VCaP (cell line): ENCODE results near the gene PDZK1IP1.

Source experiments
- H3K27ac ChIP-seq: fragments of 450-650 bp; 2 replicates; pipeline ENCODE4 v1.5.1; 2017
- TF ChIP-seq, protein P1 (sequence below): fragments of 450-650 bp; conservative IDR thresholded peaks from 2 replicates; pipeline ENCODE4 v1.5.1; 2017; ENCODE audit warnings: mild to moderate bottlenecking, moderate library complexity

The PDZK1IP1 gene

GRCh38 chr1:47186267-47187185 lies 3.3 kb downstream of the PDZK1IP1 start:
- no peak overlapping the region for H3K27ac ChIP-seq
- TF ChIP-seq, protein P1, sequence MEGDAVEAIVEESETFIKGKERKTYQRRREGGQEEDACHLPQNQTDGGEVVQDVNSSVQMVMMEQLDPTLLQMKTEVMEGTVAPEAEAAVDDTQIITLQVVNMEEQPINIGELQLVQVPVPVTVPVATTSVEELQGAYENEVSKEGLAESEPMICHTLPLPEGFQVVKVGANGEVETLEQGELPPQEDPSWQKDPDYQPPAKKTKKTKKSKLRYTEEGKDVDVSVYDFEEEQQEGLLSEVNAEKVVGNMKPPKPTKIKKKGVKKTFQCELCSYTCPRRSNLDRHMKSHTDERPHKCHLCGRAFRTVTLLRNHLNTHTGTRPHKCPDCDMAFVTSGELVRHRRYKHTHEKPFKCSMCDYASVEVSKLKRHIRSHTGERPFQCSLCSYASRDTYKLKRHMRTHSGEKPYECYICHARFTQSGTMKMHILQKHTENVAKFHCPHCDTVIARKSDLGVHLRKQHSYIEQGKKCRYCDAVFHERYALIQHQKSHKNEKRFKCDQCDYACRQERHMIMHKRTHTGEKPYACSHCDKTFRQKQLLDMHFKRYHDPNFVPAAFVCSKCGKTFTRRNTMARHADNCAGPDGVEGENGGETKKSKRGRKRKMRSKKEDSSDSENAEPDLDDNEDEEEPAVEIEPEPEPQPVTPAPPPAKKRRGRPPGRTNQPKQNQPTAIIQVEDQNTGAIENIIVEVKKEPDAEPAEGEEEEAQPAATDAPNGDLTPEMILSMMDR: no peak

DNA sequence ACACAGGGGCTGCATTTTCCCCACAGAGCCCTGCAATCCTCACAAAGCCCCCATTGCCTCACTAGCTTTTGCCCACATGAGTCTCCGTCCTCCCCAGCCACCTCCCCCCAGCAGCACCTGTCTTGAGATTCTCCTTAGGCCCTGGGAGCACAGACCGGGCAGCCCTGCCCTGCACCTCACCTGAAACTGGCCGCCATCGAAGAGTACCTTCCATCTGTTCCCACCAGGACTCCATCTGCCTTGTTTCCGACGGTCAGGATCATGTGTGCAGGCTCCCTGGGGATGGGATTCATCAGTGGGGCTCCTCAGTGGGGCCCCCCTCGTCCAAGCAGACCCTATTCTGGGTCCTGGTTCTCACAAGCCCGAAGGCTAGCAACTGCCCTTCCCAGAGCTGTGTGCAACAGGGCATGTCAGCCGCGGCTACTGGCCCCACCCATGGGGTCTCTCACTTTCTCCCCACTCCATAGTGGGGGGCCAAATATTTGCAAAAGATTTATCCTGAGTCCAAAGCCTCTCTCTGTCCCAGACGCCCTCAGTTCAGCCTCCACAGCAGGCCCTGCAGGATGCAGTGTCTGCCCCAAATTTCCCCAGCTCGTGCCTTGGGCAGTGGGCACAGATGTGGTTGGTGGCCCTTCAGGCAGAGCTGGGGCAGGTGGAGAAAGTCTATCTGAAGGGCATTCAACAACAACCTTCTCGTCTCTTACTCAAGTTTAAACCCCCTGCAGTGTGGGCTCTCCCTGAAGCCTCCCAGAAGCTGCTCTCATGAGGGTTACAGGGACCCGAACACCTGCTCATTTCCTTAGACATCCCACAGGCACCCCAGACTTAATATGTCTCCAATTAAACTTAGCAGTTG lies 4.8 kb downstream of the PDZK1IP1 start:
- no peak overlapping the region for H3K27ac ChIP-seq
- TF ChIP-seq, protein P1: no peak

DNA sequence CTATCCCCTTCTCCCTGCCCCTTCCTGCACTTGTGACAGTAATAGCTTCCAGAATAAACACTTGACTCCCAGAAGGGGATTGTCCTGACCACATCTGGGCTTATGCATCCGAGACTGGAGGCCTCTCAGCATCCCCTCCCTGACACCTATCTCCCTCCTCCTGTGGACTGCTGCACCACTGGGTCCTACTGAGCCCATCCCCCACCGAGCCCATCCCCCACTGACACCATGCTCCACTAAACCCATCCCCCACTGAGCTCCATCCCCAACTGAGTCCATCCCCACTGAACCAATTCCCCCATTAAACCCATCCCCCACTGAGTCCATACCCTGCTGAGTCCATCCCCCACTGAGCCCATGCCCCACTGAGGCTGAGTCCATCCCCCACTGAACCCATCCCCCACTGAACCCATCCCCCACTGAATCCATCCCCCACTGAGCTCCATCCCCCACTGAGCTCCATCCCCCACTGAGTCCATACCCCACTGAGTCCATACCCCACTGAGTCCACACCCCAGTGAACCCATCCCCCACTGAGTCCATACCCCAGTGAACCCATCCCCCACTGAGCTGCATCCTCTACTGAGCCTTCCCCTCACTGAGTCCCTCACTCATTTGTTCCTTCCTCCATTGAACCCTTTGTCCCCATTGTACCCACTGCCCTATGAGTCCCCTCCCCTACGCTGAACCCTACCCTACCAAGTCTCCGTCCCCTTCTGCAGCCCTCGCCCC lies 5.6 kb downstream of the PDZK1IP1 start:
- TF ChIP-seq, protein P1: no peak
- H3K27ac ChIP-seq: no peak overlapping the region

GRCh38 chr1:47183308-47184089 lies 6.3 kb downstream of the PDZK1IP1 start:
- no peak overlapping the region for H3K27ac ChIP-seq
- TF ChIP-seq, protein P1: no peak

- TF ChIP-seq, protein P1: no peak
- no peak overlapping the region for H3K27ac ChIP-seq
Measured at GRCh38 chr1:47182676-47183235, 7.1 kb downstream of the PDZK1IP1 start.

DNA sequence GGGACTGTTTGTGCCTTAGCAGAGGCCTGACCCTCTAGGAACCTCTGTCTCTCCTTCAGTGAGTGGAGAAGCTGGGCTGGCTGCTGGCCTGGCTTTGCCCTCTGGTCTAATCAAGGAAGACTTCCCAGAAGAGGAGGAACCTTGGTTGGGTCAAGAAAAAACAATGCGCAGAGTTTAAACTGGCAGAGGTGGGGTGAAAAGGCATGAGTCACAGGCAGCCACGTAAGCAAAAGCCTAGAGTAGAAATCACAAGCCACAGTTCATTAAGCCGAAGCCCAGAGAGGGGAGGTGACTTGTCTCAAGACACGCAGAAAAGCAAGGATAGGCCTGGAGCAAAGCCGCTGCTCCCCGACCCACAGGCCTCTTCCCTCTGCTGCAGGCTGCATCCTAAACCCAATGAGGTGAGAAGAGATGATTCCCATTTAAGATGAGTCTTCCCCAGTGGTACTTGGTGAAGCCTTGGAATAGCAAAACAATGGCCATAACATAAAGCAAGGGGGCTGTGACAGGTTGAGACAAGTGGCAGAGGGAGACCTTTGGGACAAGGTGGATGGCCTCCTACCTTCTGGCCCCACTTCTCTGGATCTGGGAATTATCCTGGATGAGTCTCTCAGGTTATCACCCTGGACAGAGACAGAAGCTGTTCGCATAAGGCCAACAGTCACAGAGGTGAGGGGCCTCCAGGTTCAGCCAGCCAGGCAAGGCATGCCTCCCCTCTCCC lies 7.7 kb downstream of the PDZK1IP1 start:
- TF ChIP-seq, protein P1: no peak

More for the DNA sequence above, 7.7 kb downstream of the PDZK1IP1 start:
- H3K27ac ChIP-seq: no peak overlapping the region
